DMS79 treated with DMSO at 0.1 percent for 48 hours (cell line): ENCODE results near the gene LRRK1.

Experiments
- DNase-seq: peaks from one replicate; lab custom pipeline; 2025; lab: John Stamatoyannopoulos, UW

LRRK1 gene

GRCh38 chr15:100890850-100891249 lies 28.3 kb upstream of the LRRK1 start:
- DNase-seq: no peak

GRCh38 chr15:100891307-100892012 lies 27.7 kb upstream of the LRRK1 start:
- DNase-seq: no peak

- DNase-seq: no peak
Measured at GRCh38 chr15:100892013-100892355, 27.2 kb upstream of the LRRK1 start.

- DNase-seq: no peak
Measured at GRCh38 chr15:100893261-100893963, 25.7 kb upstream of the LRRK1 start.

GRCh38 chr15:100893964-100894295 lies 25.2 kb upstream of the LRRK1 start:
- DNase-seq: no peak

GRCh38 chr15:100895721-100896120 lies 23.4 kb upstream of the LRRK1 start:
- no peak for DNase-seq

- DNase-seq: no peak
Measured at GRCh38 chr15:100897221-100898151, 21.7 kb upstream of the LRRK1 start.

GRCh38 chr15:100898152-100898490 lies 21.0 kb upstream of the LRRK1 start:
- DNase-seq: peak; percentile 8

- DNase-seq: no peak
Measured at GRCh38 chr15:100898661-100899462, 20.3 kb upstream of the LRRK1 start.

GRCh38 chr15:100899601-100900000 lies 19.6 kb upstream of the LRRK1 start:
- DNase-seq: no peak

GRCh38 chr15:100900136-100900794 lies 18.9 kb upstream of the LRRK1 start:
- DNase-seq: no peak

GRCh38 chr15:100900795-100901169 lies 18.4 kb upstream of the LRRK1 start:
- no peak for DNase-seq

GRCh38 chr15:100901296-100901695 lies 17.9 kb upstream of the LRRK1 start:
- no peak for DNase-seq

GRCh38 chr15:100901702-100902435 lies 17.3 kb upstream of the LRRK1 start:
- DNase-seq: no peak

- no peak for DNase-seq
Measured at GRCh38 chr15:100902436-100903167, 16.6 kb upstream of the LRRK1 start.

- no peak for DNase-seq
Measured at GRCh38 chr15:100903168-100903554, 16.0 kb upstream of the LRRK1 start.

GRCh38 chr15:100905850-100906249 lies 13.3 kb upstream of the LRRK1 start:
- DNase-seq: no peak

GRCh38 chr15:100908466-100908865 lies 10.7 kb upstream of the LRRK1 start:
- no peak for DNase-seq

GRCh38 chr15:100909565-100909964 lies 9.6 kb upstream of the LRRK1 start:
- DNase-seq: no peak
